Stimulated activated CD8-positive, alpha-beta memory T cell treated with anti-CD3 and anti-CD28 coated beads, Interleukin-15, amount 100 ng/mL, for 4 hours (primary cell): ENCODE results near the gene ENPP6.
"Not testable (repeated sequence)": the region's sequence is repeated elsewhere in the genome, so short reads cannot be mapped to it uniquely, and the experiment has no call there.

Experiments
- DNase-seq, 2 donors: peaks; one replicate each; pipeline ENCODE4 v3.0.0-alpha.2; 2020; ENCODE audit warnings: low read depth in 2 of 2

ENPP6 gene

DNA sequence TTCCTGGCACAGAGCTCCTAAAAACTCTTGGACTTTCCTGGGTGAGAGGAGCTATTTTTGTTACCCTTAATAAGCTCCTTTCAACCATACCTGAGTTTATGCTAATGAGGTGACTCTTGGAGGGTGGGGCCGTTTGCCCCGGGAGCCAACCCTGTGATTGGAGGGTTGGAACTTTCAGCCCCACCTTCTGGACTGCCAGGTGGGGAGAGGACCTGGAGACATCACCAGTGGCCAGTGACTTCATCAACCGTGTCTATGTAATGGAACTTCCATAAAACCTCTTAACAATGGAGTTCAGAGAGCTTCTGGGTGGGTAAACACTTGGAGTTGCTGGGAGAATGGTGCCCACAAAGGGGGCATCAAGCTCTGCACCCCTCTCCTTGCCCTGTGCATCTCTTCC is 17.9 kb upstream of the ENPP6 start:
- DNase-seq, result no peak

DNA sequence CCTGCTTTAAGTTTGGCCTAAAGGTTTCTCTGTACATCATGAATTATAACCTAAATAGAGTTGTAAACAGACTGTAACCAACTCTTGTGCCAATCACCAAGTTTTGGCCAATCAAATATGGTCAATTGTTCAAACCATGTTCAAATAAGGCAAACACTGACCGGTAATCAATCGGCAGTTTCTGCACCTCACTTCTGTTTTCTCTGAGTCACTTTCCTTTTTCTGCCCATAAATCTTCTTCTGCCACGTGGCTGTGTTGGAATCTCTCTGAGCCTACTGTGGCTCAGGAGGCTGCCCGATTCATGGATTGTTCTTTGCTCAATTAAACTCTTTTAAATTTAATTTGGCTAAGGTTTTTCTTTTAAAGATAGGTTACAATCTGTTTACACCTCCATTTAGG is 16.5 kb upstream of the ENPP6 start:
- no peak for DNase-seq

DNA sequence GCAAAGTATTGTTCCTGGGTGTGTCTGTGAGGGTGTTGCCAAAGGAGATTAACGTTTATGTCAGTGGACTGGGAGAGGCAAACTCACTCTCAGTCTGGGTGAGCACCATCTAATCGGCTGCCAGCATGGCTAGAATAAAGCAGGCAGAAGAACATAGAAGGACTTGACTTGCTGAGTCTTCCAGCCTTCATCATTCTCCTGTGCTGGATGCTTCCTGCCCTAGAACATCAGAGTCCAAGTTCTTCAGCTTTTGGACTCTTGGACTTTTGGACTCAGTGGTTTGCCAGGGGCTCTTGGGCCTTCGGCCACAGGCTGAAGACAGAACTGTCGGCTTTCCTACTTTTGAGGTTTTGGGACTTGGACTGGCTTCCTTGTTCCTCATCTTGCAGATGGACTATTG is 15.3 kb upstream of the ENPP6 start:
- no peak for DNase-seq

- DNase-seq, result no peak
Measured at GRCh38 chr4:184232202-184232601, 14.5 kb upstream of the ENPP6 start.

- DNase-seq, result no peak
Measured at GRCh38 chr4:184231573-184231972, 13.9 kb upstream of the ENPP6 start.

- no peak for DNase-seq
Measured at GRCh38 chr4:184228056-184228705, 10.5 kb upstream of the ENPP6 start.

GRCh38 chr4:184216515-184216914 is 1.2 kb downstream of the ENPP6 start:
- DNase-seq, result no peak

DNA sequence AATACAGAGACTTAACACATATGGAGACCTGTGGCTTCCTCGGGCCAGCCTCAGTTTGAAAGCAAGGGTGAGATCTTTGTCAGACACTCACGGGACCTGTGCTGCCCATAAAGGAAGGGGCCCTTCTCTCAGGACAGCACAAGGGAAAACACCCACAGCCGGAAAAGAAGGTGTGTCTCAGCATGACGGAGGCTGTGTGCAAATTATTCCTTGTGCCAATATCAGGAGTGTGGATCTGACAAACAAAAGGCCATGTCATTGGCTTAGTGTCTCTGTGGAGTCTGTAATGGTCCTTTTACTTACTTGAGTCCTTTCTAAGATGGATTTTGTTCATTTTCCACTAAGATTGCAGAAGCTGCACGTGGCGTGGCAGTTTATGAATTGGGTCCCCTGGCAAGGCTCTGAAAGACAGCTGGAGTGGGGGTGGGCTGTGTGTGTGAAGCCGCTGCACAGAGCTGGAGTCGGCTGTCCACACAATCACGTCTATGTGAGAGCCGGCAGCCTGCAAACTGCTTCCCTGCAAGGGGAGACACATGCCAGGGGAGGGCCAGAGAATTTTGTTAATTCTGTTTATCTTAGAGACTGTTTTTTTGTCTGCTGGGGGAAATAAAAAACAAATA is 1.9 kb downstream of the ENPP6 start:
- no peak for DNase-seq

GRCh38 chr4:184214931-184215330 is 2.7 kb downstream of the ENPP6 start:
- DNase-seq, result no peak

GRCh38 chr4:184207734-184208607 is 9.7 kb downstream of the ENPP6 start:
- not testable (repeated sequence) for DNase-seq

DNA sequence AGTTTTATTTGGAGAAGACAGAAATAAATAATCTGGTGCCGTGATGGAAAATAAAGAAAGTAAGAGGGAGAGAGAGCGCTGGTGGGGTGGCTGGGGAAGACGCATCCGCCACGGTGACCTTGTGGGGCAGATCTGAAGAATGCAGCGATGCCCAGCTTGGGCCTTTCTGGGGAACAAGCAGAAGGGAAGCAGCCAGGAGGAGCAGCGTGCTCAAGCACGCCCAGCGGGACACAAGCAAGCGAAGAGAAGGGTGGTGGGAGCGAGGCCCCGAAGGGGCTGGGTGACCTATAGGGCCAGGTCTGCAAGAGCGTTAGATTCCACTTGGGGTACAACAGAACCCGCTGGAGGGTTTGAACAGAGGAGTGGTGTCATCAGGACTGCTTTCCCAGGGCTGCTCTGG is 12.4 kb downstream of the ENPP6 start:
- DNase-seq, result no peak

GRCh38 chr4:184203300-184203699 is 14.4 kb downstream of the ENPP6 start:
- no peak for DNase-seq

- no peak for DNase-seq
Measured at GRCh38 chr4:184201179-184201578, 16.5 kb downstream of the ENPP6 start.

DNA sequence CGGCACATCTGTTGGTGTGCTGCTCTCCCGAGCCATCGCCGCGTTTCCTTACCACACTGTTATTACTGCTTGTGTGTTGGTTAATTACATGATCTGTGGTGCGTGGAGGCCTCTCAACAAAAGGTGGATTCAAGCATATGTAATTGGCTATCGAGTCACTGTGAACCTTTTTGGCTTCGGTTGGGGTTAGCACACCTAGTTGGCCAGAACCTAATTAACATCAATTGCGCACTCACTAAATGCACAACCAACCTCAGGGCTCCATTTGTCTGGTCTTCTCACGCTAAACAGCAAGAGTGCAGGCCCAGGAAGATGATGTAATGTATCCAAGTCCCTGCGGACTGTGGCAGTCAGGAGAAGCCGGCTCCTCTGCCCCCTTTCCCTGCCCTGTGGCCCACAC is 17.4 kb downstream of the ENPP6 start:
- DNase-seq, result no peak

DNA sequence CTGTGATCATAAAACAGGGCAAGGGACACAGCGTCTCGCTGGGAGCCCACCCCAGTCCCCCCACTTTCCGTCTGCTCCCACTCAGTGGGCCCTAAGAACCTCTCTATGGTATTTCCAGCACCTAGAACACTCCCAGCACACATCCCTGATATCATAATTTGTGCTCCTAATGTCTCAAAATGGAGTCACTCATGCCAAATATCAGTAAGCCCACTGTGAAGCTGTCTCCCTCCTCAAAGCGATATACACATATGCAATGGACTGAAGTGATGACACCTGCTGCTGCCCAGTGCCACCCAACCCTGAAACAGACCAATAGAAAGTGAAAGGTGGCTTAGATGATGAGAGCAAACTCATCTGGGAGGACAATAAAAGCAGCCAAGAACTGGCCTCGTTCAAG is 17.9 kb downstream of the ENPP6 start:
- DNase-seq, result no peak

DNA sequence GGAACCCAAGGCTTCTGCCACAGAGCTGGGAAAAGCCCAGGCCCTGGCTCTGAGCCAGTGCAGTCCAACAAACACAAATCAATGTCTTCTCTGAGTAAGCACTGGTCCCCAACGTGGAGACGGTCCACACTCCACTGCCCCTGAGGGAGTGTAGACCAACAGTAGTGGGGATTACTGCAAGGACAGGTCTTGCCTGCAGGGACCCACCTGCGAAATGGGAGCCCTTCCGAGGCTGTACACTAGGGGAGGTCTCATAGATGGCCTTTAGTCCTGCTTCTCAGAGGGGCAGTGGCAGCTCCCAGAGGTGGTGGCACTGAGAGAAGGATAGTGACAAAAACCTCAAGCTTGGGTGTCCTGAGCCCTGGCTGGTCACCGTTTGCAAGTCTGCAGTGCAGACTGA is 19.5 kb downstream of the ENPP6 start:
- no peak for DNase-seq

DNA sequence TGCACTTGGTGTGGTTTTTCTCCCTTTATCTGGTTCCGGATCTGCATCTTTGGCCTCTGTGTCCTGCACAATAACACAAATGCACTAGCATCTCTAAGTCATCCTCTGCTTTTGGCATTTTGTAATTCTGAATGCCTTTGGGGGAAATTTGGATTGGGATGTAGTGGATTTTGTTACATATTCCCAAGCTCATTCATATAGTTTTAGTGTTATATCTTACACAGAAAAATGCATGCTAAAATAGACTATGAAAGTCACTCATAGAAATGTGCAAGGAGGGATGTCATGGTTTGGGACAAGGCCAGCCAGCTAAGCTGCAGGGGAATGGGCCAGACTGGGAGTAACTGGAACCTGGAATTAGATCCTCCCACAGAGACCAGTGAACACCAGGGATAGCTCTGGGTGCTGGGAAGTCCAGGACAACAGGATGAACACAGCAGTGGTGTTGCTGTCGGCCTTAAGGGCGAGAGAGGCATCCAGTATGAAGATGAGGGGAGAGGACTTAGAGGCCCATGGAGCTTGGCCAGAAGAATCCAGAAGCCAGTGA is 20.1 kb downstream of the ENPP6 start:
- DNase-seq, result no peak

DNA sequence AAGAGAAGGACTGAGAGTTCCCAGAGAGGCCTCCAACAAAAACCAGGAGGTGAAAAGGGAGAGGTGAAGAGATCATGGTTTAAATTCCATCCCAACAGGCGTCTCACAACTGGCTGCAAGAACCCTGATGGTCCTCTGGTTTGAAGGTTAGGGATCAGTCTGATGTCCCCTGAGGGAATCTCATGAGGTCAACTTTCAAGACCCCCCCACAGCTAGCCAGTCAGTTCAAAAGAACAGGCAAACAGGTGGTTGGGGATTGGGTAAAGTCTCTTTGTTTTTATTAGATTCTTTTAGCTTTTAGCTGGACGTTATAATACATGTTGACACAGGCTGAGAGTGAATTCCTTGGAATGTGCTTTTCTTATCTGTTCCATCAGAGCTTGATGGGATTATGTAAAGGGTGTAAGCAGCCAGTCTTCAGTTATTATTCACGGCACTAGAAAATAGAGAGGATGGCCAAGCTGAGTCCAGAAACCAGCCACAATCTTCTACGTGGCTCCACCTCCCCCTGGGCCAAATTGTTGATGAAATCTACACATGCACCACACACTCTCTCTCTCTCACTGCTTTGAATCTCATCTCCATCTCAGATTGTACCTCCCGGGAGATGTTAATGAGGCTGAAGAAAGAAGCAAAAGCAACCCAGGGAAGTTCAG is 20.8 kb downstream of the ENPP6 start:
- DNase-seq, result no peak

GRCh38 chr4:184193556-184194525 is 23.8 kb downstream of the ENPP6 start:
- DNase-seq, result no peak

DNA sequence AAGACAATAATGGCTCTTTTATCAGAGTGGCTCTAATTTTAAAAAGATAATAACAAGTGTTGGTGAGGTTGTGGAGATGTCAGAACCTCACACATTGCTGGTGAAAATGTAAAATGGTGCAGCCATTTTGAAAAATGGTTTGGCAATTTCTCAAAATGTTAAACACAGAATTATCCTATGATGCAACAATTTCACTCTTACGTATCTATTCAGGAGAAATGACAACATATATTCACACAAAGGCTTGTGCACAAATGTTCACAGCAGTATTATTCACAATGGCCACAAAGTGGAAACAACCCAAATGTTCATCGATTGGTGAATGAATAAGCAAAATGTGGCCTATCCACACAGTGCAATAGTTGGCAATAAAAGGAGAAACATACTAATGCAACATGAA is 24.7 kb downstream of the ENPP6 start:
- DNase-seq, result no peak

DNA sequence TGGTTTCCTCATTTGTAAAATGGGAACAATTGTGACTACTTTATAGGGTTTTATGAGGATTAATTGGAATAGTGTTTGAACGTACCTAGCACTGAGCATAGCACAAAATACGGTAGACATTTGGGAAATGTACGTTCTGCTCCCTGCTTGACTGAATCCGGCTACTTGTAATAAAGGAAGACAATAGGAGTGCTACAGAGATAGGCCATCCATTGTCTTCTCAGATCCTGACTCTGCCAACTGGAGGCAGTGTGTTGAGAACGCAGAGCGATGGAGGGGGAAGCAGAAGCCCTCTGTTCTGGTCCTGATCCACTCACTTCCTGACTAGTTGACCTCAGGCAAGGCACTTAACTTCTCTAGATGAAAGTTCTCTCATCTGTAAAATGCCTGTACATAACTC is 26.4 kb downstream of the ENPP6 start:
- no peak for DNase-seq
